Measurements from ENCODE around the gene C14orf132.

C14orf132 gene

DNA sequence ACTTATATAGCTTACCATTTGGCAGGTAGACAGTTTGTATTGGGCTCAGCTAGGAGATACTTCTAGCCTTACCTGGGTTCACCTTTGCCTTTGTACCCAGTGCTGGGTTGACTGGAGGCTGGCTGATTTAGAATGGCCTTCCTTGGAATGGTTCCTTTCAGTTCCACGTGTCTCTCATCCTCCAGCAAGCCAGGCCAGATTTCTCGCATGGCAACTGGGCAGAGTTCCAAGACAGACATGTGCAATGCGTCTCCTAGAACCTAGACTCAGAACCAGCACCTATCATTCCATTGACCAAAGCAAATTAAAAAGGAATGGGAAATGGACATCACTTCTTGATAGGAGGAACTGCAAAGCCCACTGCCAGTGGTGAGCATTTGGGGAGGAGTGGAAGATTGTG is 86.4 kb downstream of the C14orf132 start:
- no peak for DNase-seq

DNA sequence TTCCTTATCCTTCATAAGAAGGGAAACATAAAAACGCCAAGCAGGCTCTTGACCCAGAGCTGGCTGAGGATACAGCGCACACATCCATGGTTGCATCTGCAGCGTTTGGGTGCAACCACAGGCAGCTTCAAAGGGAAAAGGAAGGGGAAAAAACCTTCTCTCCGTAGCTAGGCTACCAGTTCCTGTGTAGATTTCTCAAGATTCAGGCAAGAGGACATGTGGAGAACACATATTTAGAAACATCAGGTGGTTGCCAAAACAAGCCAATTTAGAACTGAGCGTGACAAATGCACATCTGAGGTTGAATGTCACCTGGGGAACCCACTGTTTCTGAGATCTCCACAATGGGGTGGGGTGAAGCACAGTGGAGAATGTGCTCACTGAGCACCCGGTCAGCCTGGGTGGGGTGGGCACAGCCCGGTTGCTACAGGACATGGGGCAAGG is 87.2 kb downstream of the C14orf132 start:
- peak; percentile 37 to 89 (median 68) for DNase-seq

DNA sequence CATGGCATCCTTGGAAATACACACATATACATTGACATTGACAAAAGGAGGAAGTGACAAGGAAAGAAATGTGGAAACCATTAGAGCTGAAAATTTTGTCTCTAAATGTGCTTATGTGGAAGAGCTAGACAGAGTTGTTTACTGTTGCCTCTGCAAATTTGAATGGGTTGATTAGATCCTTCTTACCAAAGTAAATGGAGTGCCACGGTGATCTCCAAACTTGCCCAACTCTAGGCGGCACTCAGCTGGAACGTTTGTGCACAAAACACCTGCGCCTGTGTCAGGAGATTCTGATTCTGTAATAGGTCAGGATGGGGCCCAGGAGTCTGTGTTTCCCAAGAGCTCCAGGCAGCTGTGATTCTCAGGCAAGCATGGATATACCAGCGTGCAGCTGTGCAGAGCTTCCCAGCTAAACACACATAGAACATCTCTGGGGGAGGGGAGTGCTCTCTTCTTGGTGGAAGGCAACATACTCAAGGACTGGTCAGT is 87.7 kb downstream of the C14orf132 start:
- DNase-seq = peak in 1 of 6 experiments; percentile 21

DNA sequence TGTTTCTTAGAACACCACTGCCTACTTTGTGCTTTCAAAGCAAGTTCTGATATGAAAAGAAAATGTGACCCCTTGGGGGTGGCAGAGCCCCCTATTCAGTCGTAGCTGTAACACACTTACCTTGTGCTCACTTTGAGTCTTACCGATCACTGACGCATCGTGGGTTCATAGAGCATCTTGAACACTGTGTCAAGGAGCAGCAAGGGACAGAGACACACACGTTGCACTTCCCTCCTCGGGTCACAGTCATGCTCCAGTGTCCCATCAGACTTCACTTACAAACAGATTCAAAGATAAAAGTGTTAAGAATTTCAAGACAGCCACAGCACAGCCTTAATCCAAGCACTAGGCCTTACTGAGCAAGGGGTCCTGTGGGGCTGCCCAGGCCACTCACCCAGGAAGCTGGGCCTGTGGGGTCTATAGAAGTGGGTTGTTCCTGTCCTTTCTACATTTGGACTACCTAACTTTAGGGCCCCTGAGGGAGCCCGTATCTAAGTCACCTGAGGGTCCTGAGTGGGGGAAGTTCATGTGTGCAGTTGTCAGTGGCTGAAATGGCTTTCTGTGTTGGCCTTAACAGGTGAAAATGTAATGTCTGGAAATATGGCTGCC is 90.1 kb downstream of the C14orf132 start:
- no peak for DNase-seq

DNA sequence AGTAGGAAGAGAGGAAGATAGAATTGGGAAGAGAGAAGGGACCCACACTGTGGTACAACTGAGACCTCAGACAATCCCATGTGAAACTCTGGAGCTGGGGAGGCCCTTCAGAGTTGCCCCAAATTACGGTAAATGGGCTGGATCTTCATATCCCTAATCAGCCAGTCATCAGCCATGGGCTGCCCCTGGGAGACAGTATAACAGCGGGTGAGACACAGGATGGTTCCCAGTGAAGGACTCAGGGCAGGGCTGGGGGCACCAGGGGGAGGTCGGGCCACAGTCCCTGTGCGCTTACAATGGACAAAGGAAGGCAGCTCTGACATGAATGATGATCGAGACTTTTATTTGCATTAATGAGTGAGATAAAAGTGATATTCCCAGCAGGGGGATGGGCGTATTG is 91.2 kb downstream of the C14orf132 start:
- DNase-seq = no peak

DNA sequence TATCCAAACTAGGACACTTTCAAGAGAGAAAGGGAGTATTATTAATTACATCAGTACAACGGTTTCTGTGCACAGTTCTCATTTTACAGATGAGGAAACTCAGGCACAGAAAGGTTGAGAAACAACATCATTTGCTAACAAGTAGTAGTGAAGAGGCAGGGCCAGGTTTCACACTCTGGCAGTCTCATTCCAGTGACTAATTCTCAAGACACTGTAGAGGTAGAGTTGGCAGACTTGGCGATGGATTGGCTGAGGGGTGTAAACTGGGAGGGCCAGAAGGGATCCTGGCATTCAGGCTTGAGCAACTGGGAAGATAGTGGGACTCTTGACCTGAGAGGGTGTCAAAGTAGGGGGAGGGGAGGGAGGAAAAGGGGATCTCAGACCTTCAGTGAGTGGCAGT is 91.7 kb downstream of the C14orf132 start:
- no peak for DNase-seq

DNA sequence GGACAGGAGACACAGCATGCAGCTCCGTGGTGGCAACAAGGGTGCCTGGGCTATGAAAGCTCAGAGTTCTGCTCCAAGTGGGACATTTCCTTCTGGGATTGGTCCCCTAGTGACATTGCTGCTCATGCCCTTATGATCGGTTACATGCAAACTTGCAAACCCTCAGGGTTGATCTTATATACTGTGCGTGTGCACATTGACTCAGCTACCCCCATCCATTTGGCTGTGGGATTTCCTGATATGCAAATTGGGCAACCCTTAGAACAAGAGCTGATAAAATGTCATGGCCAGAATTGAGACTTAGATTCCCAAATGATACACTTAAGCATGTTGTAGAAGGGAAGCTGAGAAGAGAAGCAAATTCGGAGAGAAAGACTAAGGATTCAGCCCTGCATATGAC is 92.7 kb downstream of the C14orf132 start:
- no peak for DNase-seq

DNA sequence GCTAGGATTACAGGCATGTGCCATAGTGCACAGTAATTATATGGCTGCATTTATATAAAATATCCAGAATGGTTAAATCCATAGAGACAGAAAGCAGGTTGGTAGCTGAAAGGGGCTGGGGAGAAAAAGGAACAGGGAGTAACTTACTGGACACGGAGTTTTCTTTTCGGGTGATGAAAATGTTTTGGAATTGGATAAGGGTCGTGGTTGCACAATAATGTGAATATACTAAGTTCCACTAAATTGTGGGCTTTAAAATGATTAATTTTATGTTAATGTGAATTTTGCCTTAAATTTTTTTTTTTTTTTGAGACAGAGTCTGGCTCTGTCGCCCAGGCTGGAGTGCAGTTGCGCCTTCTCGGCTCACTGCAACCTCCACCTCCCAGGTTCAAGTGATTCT is 95.3 kb downstream of the C14orf132 start:
- DNase-seq = no peak

DNA sequence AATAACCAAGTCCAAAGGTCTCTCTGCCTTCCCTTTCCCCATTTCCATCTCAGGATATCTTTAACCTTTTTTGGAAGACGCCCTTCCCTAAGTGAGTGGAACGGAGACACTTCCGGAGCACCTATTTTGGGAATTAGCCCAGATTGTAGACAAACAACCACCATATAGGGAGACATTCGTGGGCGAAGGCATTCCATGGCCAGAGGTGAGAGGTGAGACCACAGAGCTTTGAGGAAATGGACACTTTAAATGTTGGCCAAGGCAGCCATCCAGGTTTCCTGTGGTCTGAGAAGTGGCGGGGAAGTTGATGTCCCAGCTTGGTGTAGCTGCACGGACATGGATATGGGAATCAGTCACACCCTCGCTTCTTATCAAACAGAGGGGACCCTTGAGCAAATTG is 96.1 kb downstream of the C14orf132 start:
- no peak for DNase-seq

DNA sequence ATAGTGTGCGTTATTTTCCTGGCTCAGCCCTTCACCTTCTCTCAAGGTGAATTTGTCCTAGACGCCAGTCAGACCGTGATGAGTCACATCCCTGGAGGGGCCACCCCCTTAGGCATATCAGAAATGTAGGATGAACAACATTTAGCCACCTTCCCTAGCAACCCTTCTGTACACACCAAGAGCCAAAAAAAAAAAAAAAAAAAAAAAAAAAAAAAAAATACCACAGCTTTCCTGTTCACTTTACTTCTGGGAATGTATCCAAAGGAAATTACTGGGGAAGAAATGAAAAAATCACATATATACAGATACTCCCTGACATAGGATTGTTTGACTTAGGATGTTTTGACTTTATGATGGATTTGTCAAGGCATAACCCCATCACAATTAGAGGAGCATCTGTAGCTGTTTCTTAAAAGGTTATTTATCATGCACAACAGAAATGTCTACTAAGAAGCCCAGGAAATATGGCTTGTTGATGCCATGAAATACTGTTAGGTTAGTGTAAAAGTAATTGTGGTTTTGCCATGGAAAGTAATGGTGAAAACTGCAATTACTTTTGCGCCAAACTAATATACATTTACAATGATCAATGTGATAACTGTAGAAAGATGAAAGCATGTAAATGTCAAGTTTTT is 97.3 kb downstream of the C14orf132 start:
- DNase-seq = no peak

DNA sequence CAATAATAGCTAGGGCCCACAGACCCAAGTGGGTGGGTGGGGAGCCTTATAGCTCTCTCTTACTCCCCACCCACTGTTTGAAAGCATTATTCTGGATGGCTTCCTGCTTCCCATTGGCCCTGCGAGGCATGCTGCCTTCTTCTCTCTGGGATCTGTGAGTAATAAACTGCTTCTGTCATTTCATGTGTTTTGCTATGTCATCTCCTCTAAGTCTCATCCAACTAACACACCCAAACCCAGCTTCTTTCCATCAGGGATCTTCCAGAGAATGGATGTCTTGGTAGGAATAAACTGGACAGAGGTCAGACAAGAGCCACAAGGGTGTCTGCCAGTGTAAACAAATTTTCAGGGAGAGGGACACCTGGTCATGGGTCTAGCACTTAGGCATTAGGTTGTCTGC is 99.1 kb downstream of the C14orf132 start:
- DNase-seq = no peak

DNA sequence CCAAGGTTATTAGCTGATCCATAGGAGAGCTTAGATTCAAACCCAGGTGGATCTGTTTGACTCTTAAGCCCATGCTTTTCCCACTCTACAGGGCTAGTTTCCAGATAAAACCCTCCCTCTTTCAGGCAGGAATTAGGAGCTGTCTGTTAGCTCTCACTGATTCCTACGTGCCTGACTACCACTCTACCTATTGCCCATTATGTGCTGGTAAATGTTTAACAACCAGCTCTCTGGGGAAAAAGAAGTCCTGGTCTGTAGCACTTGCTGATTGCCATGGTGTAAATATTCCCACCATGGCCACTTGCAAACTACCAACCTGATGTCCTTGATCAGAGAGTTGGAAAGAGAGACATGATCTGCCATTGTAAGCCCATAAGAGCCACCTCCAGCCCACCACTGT is 100.0 kb downstream of the C14orf132 start:
- DNase-seq = no peak

DNA sequence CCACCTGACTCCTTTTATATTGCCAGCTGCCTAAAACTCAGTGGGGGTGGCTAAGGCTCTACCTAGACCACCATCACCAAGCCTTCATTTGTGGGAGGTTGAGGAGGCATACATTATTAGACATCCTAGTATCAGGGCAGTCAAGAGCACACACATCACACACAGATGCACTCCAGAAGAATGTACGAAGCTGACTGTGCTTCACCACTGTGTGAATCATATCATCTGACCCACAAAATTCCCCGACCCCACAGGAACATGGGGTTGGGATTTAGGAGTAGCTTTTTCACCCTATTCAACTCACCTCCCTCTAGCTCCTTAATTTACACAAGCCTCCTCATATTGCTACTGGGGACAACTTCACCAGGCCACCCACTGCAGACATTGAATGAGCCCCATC is 100.7 kb downstream of the C14orf132 start:
- no peak for DNase-seq

DNA sequence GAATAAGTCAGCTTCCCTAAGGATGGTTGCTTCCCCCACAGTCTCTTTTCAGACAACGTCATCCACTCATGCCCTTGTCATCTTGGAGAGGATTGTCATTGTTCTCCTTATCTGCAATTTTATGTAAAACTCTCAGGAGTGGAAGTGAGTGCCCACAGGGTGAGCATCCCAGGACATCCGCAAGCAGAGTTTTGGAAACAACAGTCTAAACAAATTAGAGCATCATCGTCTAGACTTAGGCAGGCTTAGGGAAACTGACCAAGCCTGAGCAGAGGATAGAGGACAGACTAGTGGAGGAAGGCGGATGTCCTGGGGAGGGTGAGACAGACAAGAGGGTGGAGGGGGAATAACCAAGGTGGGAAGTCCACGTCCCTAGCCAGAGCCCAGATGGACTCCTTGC is 101.8 kb downstream of the C14orf132 start:
- DNase-seq = no peak
